Smooth muscle cell of the brain vasculature (primary cell): ENCODE data around the gene EGLN2.
A peak's percentile ranks its signal among the peaks of the same experiment; 100 is the strongest.
"Not testable (repeated sequence)": the region's sequence is repeated elsewhere in the genome, so short reads cannot be mapped to it uniquely, and the experiment has no call there.

Experiments used
- DNase-seq: peaks from one replicate; pipeline ENCODE4 v3.0.0-alpha.2; 2012; ENCODE audit warnings: low read depth, low spot score

EGLN2 gene

DNA sequence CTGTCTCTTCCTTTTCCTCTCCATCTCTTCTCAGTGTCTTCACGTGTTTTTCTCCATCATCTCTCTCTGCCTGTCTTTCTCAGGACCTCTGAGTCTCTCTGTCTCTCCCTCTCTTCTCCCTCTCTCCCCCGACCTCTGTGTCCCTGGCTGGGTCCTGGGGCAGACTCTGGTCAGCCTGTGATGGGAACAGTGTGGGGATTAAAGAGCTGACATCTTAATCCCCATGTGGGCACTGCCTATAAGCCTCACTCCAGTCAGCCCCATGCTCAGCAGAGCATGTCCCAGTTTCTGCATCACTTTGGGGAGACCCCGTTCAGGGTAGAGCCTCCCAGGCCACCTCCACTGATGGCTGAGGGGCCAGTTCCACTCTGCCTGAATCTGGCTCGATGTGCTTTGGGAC is 16.2 kb downstream of the EGLN2 start:
- DNase-seq: no peak

DNA sequence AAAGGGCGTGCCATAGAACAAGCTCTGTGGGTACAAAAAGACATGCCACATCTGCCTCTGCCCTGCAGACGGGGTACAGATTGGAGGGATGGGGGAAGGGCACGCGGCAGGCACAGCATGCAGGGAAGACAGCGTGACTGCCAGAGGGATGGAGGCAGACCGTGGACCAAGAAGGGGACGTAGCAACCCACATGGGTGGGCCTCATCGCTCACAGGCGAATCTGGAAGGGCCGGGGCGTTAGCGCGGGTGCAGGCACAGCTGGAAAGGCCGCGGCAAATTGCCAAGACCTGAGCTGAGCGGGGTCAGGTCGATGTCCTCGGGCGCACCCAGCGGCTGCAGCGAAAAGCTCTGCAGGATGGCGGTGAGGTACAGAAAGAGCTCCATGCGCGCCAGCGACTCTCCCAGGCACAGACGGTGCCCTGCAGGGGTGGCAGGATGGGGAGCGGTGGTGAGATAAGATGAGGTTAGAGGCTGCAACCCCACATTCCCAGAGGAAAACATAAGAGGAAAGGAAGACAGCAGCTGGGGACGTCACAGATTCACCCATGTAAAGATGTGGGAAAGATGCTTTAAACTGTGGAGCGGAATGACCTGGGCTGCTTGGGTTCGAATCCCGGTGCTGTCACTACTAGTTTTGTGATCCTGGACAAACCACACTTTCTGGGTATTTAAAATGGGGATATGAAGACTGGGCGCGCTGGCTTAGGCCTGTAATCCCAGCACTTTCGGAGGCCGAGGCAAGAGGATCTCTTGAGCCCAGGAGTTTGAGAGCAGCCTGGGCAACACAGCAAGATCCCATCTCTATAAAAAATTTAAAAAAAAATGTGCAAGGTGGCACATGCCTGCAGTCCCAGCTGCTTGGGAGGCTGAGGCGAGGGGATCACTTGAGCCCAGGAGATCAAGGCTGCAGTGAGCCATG is 19.7 kb downstream of the EGLN2 start:
- not testable (repeated sequence) for DNase-seq

DNA sequence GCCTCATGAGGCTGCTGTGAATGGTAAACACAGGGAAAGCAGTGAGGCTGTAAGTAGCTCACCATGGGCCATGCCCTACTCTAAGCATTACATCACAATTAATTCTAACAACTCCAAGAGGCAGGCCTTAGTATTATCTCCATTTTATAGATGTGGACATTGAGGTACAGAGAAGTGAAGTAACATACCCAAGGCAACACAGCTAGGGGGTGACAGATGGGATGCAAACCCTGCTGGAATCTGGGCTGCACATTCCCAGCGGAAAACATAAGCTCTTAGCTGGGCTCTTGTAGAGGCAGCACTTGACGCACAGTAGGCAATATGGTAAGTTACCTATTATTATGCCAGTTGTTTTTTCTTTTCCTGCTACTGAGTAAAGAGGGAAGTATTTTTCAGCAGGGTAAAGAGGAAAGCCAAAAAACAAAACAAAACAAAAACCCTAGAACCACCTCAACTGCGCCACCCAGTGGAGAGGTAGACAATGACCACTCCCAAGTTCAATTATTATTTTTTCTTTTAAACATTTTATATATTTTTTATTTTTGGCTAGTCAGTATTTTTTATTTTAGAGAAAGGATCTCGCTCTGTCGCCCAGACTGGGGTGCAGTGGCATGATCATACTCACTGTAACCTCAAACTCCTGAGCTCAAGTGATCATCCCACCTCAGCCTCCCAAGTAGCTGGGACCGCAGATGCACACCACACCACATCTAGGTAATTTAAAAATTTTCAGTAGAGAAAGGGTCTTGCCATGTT is 20.7 kb downstream of the EGLN2 start:
- not testable (repeated sequence) for DNase-seq

DNA sequence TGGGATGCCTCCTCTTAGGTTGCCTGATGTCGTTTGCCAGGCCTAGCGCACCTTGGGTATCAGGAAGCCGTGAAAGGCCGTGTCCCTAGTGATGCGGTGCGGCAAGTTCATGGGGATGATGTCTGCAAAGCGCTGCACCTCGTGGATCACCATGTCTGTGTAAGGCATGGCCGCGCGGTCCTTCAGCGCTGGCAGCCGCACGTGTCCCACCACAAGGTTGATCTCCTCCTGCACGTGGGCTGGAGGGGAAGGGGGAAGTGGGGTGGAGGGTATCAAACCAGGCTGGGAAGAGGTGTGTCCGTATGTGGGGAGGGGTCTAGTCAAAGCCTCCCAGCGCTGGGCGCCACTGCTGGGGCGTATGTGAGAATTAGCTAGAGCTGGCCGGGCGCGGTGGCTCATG is 23.2 kb downstream of the EGLN2 start:
- no peak for DNase-seq

DNA sequence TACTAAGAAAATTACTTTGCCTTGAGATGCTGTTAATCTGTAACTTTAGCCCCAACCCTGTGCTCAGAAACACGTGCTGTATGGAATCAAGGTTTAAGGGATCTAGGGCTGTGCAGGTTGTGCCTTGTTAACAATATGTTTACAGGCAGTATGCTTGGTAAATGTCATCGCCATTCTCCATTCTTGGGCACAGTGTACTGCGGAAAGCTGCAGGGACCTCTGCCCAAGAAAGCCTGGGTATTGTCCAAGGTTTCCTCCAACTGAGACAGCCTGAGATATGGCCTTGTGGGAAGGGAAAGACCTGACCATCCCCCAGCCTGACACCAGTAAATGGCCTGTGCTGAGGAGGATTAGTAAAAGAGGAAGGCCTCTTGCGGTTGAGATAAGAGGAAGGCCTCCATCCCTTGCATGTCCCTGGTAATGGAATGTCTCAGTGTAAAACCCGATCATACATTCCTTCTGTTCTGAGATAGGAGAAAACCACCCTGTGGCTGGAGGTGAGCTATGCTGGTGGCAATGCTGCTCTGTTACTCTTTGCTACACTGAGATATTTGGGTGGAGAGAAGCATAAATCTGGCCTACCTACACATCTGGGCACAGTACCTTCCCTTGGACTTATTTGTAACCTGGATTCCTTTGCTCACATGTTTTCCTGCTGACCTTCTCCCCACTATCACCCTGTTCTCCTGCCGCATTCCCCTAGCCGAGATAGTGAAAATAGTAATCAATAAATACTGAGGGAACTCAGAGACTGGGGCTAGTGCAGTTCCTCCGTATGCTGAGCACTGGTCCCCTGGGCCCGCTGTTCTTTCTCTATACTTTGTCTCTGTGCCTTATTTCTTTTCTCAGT is 23.9 kb downstream of the EGLN2 start:
- DNase-seq: not testable (repeated sequence)

DNA sequence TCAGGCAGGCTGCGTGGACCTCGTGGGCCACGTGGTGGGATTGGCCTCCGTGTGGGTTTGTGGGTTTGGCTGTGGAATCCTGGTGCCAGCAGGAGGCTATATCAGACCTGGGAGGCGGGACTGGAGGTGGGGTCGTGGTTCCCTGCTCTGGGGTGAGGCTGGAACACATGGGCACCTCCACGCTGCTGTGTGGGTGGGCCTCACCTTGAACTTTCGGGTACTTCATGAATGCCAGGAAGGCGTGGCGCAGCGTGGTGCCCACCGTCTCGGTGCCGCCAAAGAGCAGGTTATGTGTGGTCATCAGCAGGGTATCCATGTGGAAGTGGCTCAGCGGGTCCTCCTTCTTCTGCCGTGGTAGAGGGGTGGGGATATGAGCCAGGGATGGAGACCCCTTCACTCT is 25.9 kb downstream of the EGLN2 start:
- DNase-seq: not testable (repeated sequence)

DNA sequence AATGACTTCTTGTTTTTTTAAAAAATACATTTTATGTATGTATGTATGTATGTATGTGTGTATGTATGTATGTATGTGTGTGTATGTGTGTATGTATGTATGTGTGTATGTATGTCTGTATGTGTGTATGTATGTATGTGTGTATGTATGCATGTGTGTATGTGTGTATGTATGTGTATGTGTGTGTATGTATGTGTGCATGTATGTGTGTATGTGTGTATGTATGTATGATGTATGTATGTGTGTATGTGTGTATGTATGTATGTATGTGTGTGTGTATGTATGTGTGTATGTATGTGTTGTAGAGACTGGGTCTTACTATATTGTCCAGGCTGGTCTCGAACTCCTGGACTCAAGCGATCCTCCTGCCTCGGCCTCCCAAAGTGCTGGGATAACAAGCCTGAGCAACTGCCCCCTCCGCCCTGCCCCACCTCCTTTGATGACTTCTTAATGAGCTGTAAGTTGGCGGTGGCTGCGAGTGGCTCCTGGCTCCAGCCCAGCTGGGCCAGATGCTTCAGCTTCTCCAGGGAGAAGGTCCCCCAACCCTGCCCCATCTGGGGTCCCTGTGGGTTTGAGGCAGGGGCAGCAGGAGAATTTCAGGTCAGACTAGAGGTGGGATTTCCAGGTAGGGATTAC is 26.6 kb downstream of the EGLN2 start:
- DNase-seq: not testable (repeated sequence)

DNA sequence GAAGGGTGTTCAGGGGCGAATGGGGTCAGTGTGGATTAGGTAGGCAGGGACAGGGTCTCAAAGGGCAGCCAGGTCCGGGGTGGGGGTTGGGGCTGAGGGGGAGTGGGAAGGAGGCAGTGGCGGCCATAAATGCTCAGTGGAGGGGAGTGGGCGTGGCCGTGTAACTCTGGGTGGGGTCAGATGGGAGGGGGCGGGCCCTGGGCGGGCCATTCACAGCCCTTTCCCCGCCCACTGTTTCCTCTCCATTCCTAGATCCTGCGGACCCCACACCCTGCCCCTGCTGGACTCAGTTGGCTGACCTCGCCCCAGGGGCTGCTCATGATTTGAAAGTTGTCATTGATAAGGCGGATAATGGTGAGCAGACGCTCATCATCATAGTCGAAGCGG is 27.3 kb downstream of the EGLN2 start:
- DNase-seq: not testable (repeated sequence)

DNA sequence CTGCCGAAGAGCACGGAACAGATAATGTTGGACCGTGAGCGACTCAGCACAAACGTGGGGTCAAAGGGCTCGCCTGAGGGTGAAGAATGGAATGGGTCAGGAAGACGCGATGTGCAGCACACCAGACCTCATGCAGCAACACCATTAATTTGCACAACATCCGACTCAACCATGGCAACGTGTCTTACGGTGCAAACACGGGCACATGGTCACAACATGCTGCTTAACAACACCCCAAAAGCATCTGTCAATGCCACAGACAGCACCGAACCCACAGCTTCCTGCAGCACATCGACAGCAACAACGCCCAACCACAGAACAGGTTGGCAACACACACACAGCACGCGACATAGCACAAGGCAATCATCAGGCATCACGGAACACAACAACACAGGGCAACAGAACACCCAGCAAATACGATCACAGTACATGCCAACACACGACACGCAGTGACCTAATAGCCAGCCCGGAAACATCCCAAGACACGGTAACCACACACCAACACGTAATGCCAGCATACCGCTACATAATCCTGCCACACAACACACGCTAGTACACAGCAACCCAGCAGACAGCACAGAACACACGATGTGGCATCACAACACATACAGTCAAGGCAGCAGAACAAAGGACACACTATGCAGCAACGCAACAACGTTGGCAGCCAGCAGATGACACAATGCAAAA is 27.9 kb downstream of the EGLN2 start:
- not testable (repeated sequence) for DNase-seq

DNA sequence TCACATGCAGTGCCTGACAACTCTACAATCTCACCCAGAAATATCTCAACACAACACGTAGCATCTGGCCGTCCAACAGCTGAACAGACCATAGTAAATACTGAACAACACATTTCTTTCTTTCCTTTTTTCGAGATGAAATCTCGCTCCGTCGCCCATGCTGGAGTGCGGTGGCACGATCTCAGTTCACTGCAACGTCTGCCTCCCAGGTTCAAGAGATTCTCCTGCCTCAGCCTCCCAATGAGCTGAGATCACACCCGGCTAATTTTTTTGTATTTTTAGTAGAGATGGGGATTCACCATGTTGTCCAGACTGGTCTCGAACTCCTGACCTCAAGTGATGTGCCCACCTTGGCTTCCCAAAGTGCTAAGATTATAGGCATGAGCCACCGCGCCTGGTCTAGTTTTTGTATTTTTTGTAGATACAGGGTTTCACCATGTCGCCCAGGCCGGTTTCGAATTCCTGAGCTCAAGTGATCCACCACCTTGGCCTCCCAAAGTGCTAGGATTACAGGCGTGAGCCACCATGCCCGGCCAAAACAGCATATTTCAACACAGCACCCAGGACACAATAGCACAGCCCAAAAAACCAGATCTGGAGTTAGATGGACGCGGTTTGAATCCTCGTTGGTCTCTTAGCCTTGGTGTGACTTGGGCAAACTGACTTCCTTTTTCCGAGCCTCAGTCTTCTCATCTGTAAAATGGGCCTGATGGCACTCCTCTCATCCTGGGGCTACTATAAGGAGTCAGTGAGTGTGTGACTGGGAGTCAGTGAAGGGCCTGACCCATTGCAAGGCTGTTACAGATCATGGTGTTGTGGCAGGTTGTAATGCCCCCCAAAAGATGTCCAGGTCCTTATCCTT is 28.6 kb downstream of the EGLN2 start:
- DNase-seq: no peak

DNA sequence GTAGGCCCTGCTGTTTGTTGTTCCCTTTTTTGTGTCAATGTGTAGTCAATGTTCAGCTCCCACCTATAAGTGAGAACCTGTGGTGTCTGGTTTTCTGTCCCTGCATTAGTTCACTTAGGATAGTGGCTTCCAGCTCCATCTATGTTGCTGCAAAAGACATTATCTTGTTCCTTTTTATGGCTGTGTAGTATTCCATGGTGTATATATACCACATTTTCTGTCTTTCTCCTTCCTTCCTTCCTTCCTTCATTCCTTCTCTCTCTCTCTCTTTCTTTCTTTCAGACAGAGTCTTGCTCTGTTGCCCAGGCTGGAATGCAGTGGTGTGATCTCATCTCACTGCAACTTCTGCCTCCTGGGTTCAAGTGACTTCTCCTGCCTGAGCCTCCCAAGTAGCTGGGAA is 30.2 kb downstream of the EGLN2 start:
- DNase-seq: no peak

DNA sequence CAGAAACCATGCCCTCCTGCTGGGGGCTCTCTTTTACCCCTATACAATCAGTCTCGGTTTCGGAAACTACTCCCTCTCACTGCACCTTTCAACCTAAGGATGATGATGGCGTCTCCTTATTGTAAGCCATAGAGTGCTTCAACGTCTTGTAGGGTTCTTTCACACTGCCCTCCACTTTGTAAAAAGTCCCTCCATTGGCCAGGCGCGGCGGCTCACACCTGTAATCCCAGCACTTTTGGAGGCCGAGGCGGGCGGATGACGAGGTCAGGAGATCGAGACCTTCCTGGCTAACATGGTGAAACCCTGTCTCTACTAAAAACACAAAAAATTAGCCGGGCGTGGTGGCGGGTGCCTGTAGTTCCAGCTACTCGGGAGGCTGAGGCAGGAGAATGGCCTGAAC is 31.8 kb downstream of the EGLN2 start:
- not testable (repeated sequence) for DNase-seq

DNA sequence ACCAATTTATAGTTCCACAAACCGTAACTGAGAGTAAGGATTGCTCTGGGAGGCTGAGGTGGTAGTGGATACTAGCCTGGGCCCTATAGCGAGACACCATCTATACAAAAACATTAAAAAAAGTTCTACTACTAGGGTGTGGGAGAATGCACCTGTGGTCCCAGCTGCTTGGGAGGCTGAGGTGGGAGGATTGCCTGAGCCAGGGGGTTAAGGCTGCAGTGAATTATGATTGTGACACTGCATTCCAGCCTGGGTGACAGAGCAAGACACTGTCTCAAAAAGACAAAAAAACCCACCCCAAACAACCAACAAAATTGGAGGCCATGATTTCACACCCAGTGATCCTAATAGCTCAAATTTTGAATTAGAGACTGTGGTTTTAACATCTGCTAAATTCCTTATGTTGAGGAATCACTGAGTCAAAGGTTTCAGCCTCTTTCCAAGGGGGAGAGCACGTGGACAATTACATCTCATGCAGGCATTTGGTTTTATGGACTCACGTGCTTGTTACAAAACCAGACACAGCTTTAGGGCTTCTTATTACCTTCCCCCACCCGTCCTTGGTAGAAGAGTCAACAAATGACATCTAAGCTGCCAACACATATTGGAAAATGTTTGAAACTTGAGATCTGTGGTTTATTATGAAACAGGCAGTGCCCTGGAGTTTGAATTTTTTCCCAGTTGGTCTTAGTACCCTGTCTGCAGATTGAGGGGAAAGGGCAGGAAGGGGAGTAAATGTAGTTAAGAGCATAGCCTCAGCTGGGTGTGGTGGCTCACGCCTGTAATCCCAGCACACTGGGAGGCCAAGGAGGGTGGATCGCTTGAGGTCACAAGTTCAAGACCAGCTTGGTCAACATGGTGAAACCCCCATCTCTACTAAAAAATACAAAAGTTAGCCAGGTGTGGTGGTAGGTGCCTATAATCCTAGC is 32.8 kb downstream of the EGLN2 start:
- peak; percentile 59 for DNase-seq

DNA sequence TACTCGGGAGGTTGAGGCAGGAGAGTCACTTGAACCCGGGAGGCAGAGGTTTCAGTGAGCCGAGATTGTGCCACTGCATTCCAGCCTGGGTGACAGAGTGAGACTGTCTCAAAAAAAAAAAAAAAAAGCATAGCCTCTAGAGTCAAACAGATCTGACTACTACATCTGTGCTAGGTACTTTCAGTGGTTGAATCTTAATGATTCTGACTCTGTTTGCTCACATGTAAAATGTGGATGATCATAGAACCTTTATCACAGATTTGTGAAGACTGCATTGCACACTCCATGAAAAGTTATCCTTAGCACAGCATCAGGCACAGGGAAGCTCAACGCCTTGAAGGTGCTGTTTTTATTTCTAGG is 33.4 kb downstream of the EGLN2 start:
- DNase-seq: not testable (repeated sequence)

DNA sequence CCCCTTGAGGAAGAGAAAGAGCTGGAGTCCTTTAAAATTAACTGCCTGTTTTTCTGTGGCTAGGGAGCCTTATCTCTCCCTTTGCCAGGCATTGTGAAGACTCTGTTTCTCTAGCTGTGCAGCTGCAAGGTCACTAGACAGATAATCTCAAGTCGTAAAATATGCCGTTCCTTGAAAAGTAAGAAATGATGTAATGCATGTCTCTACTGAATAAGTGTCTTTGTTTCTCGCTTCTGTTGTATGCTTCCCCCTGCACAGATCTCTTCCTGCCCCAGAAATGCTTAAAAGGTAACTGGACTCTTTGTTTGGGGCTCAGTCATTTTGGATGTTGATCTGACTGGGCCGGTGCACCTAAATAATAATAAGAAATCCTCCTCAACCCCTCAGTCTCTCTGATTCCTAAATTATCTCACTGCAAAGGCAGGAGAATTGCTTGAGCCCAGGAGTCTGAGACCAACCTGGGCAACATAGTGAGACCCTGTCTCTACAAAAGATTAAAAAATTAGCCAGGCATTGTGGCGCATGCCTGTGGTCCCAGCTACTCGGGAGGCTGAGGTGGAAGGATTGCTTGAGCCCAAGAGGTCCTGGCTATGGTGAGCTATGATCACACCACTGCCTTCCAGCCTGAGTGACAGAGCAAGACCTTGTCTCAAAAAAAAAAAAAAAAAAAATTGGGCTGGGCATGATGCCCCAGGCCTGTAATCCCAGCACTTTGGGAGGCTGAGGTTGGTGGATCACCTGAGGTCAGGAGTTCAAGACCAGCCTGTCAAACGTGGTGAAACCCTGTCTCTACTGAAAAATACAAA is 34.9 kb downstream of the EGLN2 start:
- not testable (repeated sequence) for DNase-seq

DNA sequence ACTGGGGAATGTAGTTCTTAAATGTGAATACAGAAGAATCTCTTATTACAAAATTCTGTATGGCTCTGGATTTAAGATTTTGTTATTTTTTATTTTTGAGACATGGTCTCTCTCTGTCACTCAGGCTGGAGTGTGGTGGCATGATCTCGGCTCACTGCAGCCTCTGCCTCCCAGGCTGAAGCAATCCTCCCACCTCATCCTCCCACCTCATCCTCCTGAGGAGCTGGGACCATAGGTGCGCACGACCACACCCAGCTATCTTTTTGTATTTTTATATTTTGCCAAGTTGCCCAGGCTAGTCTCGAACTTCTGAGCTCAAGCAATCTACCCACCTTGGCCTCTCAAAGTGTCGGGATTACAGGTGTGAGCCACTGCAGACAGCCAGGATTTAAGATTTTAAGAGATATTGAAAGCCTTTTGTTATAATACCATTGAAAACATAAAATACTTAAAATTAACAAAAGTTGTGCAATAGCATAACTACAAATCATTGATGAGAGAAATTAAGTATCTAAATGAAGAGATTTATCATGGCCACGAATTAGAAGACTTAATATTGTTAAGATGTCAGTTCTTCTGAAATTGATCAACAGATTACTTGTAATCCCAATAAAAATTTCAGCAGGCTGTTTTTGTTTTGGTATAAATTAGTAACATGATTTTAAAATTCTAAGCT is 37.9 kb downstream of the EGLN2 start:
- no peak for DNase-seq

DNA sequence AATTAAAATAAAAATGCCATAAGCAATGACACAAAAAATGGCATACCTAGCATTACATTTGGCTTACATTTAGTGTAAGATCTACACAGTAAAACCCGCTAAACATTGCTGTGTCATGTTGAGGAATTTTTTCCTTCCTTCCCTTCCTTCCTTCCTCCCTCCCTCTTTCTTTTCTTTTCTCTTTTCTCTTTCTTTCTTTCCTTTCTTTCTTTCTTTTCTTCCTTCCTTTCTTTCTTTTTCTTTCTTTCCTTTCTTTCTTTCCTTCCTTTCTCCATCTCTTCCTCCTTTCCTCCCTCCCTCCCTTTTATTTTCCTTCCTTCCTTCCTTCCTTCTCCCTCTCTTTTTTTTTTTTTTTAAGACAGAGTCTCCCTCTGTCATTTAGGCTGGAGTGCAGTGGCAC is 39.5 kb downstream of the EGLN2 start:
- not testable (repeated sequence) for DNase-seq
